Measurements from ENCODE around the gene CDC42EP2.

The CDC42EP2 gene

GRCh38 chr11:65355013-65355775, 40.5 kb downstream of the CDC42EP2 start:
- DNase-seq (ENCODE audit: low read depth) = no peak
- TF ChIP-seq, protein P1, sequence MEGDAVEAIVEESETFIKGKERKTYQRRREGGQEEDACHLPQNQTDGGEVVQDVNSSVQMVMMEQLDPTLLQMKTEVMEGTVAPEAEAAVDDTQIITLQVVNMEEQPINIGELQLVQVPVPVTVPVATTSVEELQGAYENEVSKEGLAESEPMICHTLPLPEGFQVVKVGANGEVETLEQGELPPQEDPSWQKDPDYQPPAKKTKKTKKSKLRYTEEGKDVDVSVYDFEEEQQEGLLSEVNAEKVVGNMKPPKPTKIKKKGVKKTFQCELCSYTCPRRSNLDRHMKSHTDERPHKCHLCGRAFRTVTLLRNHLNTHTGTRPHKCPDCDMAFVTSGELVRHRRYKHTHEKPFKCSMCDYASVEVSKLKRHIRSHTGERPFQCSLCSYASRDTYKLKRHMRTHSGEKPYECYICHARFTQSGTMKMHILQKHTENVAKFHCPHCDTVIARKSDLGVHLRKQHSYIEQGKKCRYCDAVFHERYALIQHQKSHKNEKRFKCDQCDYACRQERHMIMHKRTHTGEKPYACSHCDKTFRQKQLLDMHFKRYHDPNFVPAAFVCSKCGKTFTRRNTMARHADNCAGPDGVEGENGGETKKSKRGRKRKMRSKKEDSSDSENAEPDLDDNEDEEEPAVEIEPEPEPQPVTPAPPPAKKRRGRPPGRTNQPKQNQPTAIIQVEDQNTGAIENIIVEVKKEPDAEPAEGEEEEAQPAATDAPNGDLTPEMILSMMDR (conservative IDR thresholded peaks at IDR 0.05; ENCODE audit: low read depth, low read length) = no peak
- H3K4me3 ChIP-seq (ENCODE audit: low read depth, low read length) = peak overlapping the region; percentile 55

DNA sequence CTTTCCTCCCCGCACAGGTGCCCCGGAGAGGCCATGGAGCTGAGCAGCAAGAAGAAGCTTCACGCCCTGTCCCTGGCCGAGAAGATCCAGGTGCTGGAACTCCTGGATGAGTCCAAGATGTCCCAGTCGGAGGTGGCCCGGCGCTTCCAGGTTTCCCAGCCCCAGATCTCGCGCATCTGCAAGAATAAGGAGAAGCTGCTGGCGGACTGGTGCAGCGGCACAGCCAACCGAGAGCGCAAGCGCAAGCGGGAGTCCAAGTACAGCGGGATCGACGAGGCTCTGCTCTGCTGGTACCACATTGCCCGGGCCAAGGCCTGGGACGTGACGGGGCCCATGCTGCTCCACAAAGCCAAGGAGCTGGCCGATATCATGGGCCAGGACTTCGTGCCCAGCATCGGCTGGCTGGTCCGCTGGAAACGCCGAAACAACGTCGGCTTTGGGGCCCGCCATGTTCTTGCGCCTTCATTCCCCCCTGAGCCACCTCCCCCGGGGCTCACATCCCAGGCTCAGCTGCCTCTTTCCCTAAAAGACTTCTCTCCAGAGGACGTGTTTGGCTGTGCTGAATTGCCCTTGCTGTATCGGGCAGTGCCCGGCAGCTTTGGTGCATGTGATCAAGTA, 41.2 kb downstream of the CDC42EP2 start:
- TF ChIP-seq, protein P1 (conservative IDR thresholded peaks at IDR 0.05; ENCODE audit: low read depth, low read length) = no peak
- peak overlapping the region; percentile 37 for H3K4me3 ChIP-seq (ENCODE audit: low read depth, low read length)
- peak; percentile 57 for DNase-seq (ENCODE audit: low read depth)

GRCh38 chr11:65356394-65356972, 41.8 kb downstream of the CDC42EP2 start:
- H3K4me3 ChIP-seq (ENCODE audit: low read depth, low read length) = no peak overlapping the region
- DNase-seq (ENCODE audit: low read depth) = no peak
- TF ChIP-seq, protein P1 (conservative IDR thresholded peaks at IDR 0.05; ENCODE audit: low read depth, low read length) = no peak

- H3K4me3 ChIP-seq (ENCODE audit: low read depth, low read length) = no peak overlapping the region
- TF ChIP-seq, protein P1 (conservative IDR thresholded peaks at IDR 0.05; ENCODE audit: low read depth, low read length) = no peak
- no peak for DNase-seq (ENCODE audit: low read depth)
Observed at GRCh38 chr11:65357856-65358356, 43.2 kb downstream of the CDC42EP2 start.

GRCh38 chr11:65362320-65362931, 47.8 kb downstream of the CDC42EP2 start:
- H3K4me3 ChIP-seq (ENCODE audit: low read depth, low read length) = no peak overlapping the region
- DNase-seq (ENCODE audit: low read depth) = no peak
- TF ChIP-seq, protein P1 (conservative IDR thresholded peaks at IDR 0.05; ENCODE audit: low read depth, low read length) = no peak

GRCh38 chr11:65362966-65363365, 48.3 kb downstream of the CDC42EP2 start:
- TF ChIP-seq, protein P1 (conservative IDR thresholded peaks at IDR 0.05; ENCODE audit: low read depth, low read length) = no peak
- no peak overlapping the region for H3K4me3 ChIP-seq (ENCODE audit: low read depth, low read length)
- no peak for DNase-seq (ENCODE audit: low read depth)

Data from choroid plexus epithelial cell (primary cell).